H9 (cell line): ENCODE data around the gene TBCK. TPM values are rescaled to one million over a fixed set of nuclear protein-coding genes. Genes with fewer than 3 reads are reported as not detected.

Source experiments
- DNase-seq: peaks from one replicate; pipeline ENCODE4 v3.0.0-alpha.2; 2017
- H2AFZ ChIP-seq: one replicate; pipeline ENCODE4 v1.6.1; 2013; ENCODE audit warnings: mild to moderate bottlenecking, low read length, control low read depth, moderate library complexity
- H2AK5ac ChIP-seq: 2 replicates; pipeline ENCODE4 v1.6.1; 2013; ENCODE audit warnings: low read length, control low read depth, mixed read lengths; ENCODE audit not compliant: insufficient read length
- H2BK120ac ChIP-seq: one replicate; pipeline ENCODE4 v1.6.1; 2013; ENCODE audit warnings: low read depth, mild to moderate bottlenecking, low read length, control low read depth, inconsistent platforms; ENCODE audit not compliant: poor library complexity, severe bottlenecking
- H2BK12ac ChIP-seq: 2 replicates; pipeline ENCODE4 v1.6.1; 2013; ENCODE audit warnings: low read length, control low read depth, mixed read lengths, low read depth; ENCODE audit not compliant: insufficient read length
- H2BK15ac ChIP-seq: 2 replicates; pipeline ENCODE4 v1.6.1; 2013; ENCODE audit warnings: low read depth, low read length, control low read depth
- H2BK20ac ChIP-seq: one replicate; pipeline ENCODE4 v1.6.1; 2013; ENCODE audit warnings: low read depth, mild to moderate bottlenecking, low read length, control low read depth, inconsistent platforms; ENCODE audit not compliant: poor library complexity, severe bottlenecking
- H2BK5ac ChIP-seq: 2 replicates; pipeline ENCODE4 v1.6.1; 2013; ENCODE audit warnings: low read length, control low read depth, mixed read lengths; ENCODE audit not compliant: insufficient read length
- H3K14ac ChIP-seq: 2 replicates; pipeline ENCODE4 v1.6.1; 2013; ENCODE audit warnings: low read length, control low read depth; ENCODE audit not compliant: insufficient read depth
- H3K18ac ChIP-seq: 2 replicates; pipeline ENCODE4 v1.6.1; 2013; ENCODE audit warnings: low read depth, mild to moderate bottlenecking, mixed read lengths, low read length, control low read depth; ENCODE audit not compliant: insufficient read length
- H3K23ac ChIP-seq: 2 replicates; pipeline ENCODE4 v1.6.1; 2013; ENCODE audit warnings: low read length, control low read depth, mixed read lengths, low read depth; ENCODE audit not compliant: insufficient read length
- H3K23me2 ChIP-seq: 2 replicates; pipeline ENCODE4 v1.6.1; 2013; ENCODE audit warnings: low read depth, mild to moderate bottlenecking, mixed read lengths, low read length, control low read depth; ENCODE audit not compliant: insufficient read length, poor library complexity, severe bottlenecking
- H3K27ac ChIP-seq: 2 replicates; pipeline ENCODE4 v1.5.1; 2013; ENCODE audit warnings: low read length, control low read depth, mixed read lengths, low read depth; ENCODE audit not compliant: insufficient read length
- H3K27me3 ChIP-seq: 2 replicates; pipeline ENCODE4 v1.6.1; 2013; ENCODE audit warnings: low read length, control low read depth, inconsistent platforms; ENCODE audit not compliant: insufficient read depth
- H3K4ac ChIP-seq: 2 replicates; pipeline ENCODE4 v1.6.1; 2013; ENCODE audit warnings: low read depth, mild to moderate bottlenecking, control low read depth, inconsistent platforms, low read length, moderate library complexity
- H3K4me1 ChIP-seq: 2 replicates; pipeline ENCODE4 v1.6.1; 2013; ENCODE audit warnings: low read length, control low read depth, inconsistent platforms; ENCODE audit not compliant: insufficient read depth
- H3K4me2 ChIP-seq: 2 replicates; pipeline ENCODE4 v1.6.1; 2013; ENCODE audit warnings: low read length, control low read depth, mixed read lengths; ENCODE audit not compliant: insufficient read length, insufficient read depth
- H3K56ac ChIP-seq: 2 replicates; pipeline ENCODE4 v1.6.1; 2013; ENCODE audit warnings: low read depth, mild to moderate bottlenecking, mixed read lengths, low read length, control low read depth; ENCODE audit not compliant: insufficient read length
- H3K79me1 ChIP-seq: 2 replicates; pipeline ENCODE4 v1.6.1; 2013; ENCODE audit warnings: low read depth, mild to moderate bottlenecking, moderate library complexity, low read length, control low read depth, inconsistent platforms; ENCODE audit not compliant: insufficient read depth, poor library complexity, severe bottlenecking
- H3K79me2 ChIP-seq: 2 replicates; pipeline ENCODE4 v1.6.1; 2013; ENCODE audit warnings: low read length, control low read depth, inconsistent platforms; ENCODE audit not compliant: insufficient read depth
- H3K9ac ChIP-seq: 2 replicates; pipeline ENCODE4 v1.6.1; 2013; ENCODE audit warnings: low read length, control low read depth, mixed read lengths; ENCODE audit not compliant: insufficient read length; ENCODE audit errors: extremely low read depth
- H3K9me3 ChIP-seq: one replicate; pipeline ENCODE4 v1.6.1; 2013; ENCODE audit warnings: low read depth, low read length, inconsistent platforms; ENCODE audit not compliant: control insufficient read depth
- H3T11ph ChIP-seq: one replicate; pipeline ENCODE4 v1.6.1; 2013; ENCODE audit warnings: mild to moderate bottlenecking, low read length, control low read depth, inconsistent platforms
- H4K20me1 ChIP-seq: one replicate; pipeline ENCODE4 v1.6.1; 2013; ENCODE audit not compliant: control insufficient read depth, insufficient read length, insufficient read depth
- H4K5ac ChIP-seq: 2 replicates; pipeline ENCODE4 v1.6.1; 2013; ENCODE audit warnings: low read depth, mild to moderate bottlenecking, mixed read lengths, low read length, control low read depth; ENCODE audit not compliant: insufficient read length
- H4K8ac ChIP-seq: replicated peaks from 2 replicates; pipeline ENCODE4 v1.6.1; 2013; ENCODE audit warnings: low read length, control low read depth, mixed read lengths, low read depth; ENCODE audit not compliant: insufficient read length
- H4K91ac ChIP-seq: 2 replicates; pipeline ENCODE4 v1.6.1; 2013; ENCODE audit warnings: low read depth, mild to moderate bottlenecking, moderate library complexity, mixed read lengths, low read length, control low read depth; ENCODE audit not compliant: insufficient read length
- H3K27ac Mint-ChIP-seq, 3 experiments: 2 replicates in 2 of 3; 3 replicates in 1 of 3; pipeline ENCODE4 v1.8.0; 2020 to 2021; ENCODE audit warnings: mixed read lengths in 3 of 3, mild to moderate bottlenecking in 1 of 3, moderate library complexity in 1 of 3
- H3K27me3 Mint-ChIP-seq: 2 replicates; pipeline ENCODE4 v1.8.0; 2021; ENCODE audit warnings: low read depth, mild to moderate bottlenecking, moderate library complexity, mixed read lengths
- H3K36me3 Mint-ChIP-seq, 3 experiments: 2 replicates in 2 of 3; 3 replicates in 1 of 3; pipeline ENCODE4 v1.8.0; 2020 to 2021; ENCODE audit warnings: low read depth in 3 of 3, mixed read lengths in 3 of 3; ENCODE audit not compliant: insufficient read depth in 1 of 3
- H3K4me1 Mint-ChIP-seq, 2 experiments: 2 replicates each; pipeline ENCODE4 v1.8.0; 2020; ENCODE audit warnings: mixed read lengths in 2 of 2
- H3K4me3 Mint-ChIP-seq, 2 experiments: 2 replicates in 1 of 2; 3 replicates in 1 of 2; pipeline ENCODE4 v1.8.0; 2020 to 2021; ENCODE audit warnings: mild to moderate bottlenecking in 2 of 2, mixed read lengths in 2 of 2, moderate library complexity in 1 of 2
- H3K9me3 Mint-ChIP-seq, 2 experiments: 2 replicates in 1 of 2; 3 replicates in 1 of 2; pipeline ENCODE4 v1.8.0; 2020; ENCODE audit warnings: mild to moderate bottlenecking in 2 of 2, mixed read lengths in 2 of 2, moderate library complexity in 1 of 2
- CTCF ChIP-seq: fragments of 200-600 bp; sonication (generic); conservative IDR thresholded peaks from 3 replicates; pipeline ENCODE4 v1.8.0; 2021; ENCODE audit warnings: antibody characterized with exemption, mild to moderate bottlenecking
- WGBS: extraction: QIAGEN DNeasy Blood & Tissue Kit; methylation state at CpG from one replicate; pipeline ENCODE4 v1.1.7; 2013; ENCODE audit warnings: missing lambda C conversion rate, low lambda C conversion rate, mixed read lengths; ENCODE audit not compliant: insufficient read length; ENCODE audit errors: extremely low coverage; 5-methylcytosine and 5-hydroxymethylcytosine counted together
- total RNA-seq: library from RNA; stranded (reverse); gene quantifications from 2 replicates; pipeline ENCODE4 v1.2.1, GENCODE V29; 2021

TBCK gene
- total RNA-seq, 1 experiment from 2014 or later: 22.1 TPM

DNA sequence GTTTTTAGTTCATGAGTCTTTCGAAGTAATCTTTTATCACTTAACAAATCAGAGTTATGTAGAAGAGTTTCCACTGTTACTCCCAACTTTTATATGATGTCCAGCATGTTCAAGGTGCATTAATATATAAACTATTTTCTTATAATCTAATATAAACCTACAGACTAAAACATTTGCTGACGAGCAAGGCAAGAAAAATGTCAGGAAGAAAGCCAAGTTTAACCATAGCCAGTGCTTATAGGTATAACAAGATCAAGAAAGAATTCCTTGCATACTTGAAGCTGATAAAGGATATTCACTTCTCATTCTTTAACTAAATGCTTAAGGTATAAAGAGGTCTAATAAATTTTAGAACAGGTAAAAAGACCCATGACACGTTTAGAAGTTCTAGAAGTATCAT, 253.0 kb downstream of the TBCK start:
- Histone ChIP-seq H3K9ac (no peak overlapping the region), H3K14ac (no peak overlapping the region), H2BK15ac (no peak overlapping the region), H3K23me2 (no peaks in the 10 kb centered on the region), H3T11ph (no peak overlapping the region), H3K18ac (no peak overlapping the region), H3K79me2 (no peaks in the 10 kb centered on the region), H4K8ac (no peak overlapping the region), H3K27me3 (no peaks in the 10 kb centered on the region), H4K5ac (no peak overlapping the region), H2BK12ac (no peak overlapping the region), H2AK5ac (no peak overlapping the region), H2AFZ (no peak overlapping the region), H3K56ac (no peak overlapping the region), H3K79me1 (no peaks in the 10 kb centered on the region), H2BK5ac (no peak overlapping the region), H2BK120ac (no peak overlapping the region), H3K4ac (no peak overlapping the region), H3K4me2 (no peak overlapping the region), H4K20me1 (no peaks in the 10 kb centered on the region), H3K27ac (no peak overlapping the region), H3K4me1 (peaks cover 4% of the 10 kb centered on the region; the same call in 1 of the 2 replicates), H4K91ac (no peak overlapping the region), H3K23ac (no peak overlapping the region), H3K9me3 (no peaks in the 10 kb centered on the region), H2BK20ac (no peak overlapping the region)
- no peaks in the 10 kb centered on the region for H3K36me3 Mint-ChIP-seq
- H3K4me3 Mint-ChIP-seq: no peak overlapping the region
- no peaks in the 10 kb centered on the region for H3K9me3 Mint-ChIP-seq
- WGBS: no CpG with 5 or more reads among the region's 3 CpGs
- H3K27ac Mint-ChIP-seq: no peak overlapping the region
- DNase-seq: no peak
- H3K4me1 Mint-ChIP-seq: peaks cover 15 to 18% of the 10 kb centered on the region in 2 experiments
- TF ChIP-seq CTCF: no peak
- no peaks in the 10 kb centered on the region for H3K27me3 Mint-ChIP-seq
